Astrocyte of the spinal cord (primary cell): ENCODE measurements around the gene LPP.

Experiments used
- DNase-seq: peaks from one replicate; pipeline ENCODE4 v3.0.0; 2011; ENCODE audit warnings: low read depth, low spot score
- H3K4me3 ChIP-seq: 2 replicates; pipeline ENCODE4 v1.5.1; 2011; ENCODE audit warnings: low read depth, mild to moderate bottlenecking, low read length, moderate library complexity
- in situ Hi-C: cut with HindIII; loops from 2 replicates; pipeline ENCODE4 v1.10.0; 2017; ENCODE audit warnings: low sequenced_read_pairs
- TF ChIP-seq, protein P1 (sequence below): IDR thresholded peaks from 2 replicates; pipeline ENCODE4 v1.5.1; 2012; ENCODE audit warnings: low read depth, mild to moderate bottlenecking, low read length, inconsistent platforms

LPP gene

DNA sequence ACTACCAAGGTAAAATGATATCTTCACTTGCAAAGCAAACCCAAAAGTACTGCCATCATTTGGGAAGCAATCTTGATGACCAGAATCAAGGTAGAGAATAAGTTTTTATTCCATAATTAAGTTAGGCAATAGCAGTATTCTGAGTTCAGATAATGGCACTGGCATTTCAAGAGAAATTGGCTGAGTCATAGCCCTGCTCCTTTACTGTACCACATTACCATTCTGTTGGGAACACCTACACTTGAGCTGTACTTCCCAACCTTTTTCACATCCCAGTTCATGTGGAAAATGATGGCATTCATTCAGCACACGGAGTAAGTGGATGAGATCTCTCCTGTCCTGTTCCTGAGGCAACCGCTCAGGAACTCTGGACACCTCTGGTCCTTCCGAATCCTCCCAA, 706.2 kb downstream of the LPP start:
- DNase-seq: peak; percentile 39
- no peak overlapping the region for H3K4me3 ChIP-seq
- TF ChIP-seq, protein P1, sequence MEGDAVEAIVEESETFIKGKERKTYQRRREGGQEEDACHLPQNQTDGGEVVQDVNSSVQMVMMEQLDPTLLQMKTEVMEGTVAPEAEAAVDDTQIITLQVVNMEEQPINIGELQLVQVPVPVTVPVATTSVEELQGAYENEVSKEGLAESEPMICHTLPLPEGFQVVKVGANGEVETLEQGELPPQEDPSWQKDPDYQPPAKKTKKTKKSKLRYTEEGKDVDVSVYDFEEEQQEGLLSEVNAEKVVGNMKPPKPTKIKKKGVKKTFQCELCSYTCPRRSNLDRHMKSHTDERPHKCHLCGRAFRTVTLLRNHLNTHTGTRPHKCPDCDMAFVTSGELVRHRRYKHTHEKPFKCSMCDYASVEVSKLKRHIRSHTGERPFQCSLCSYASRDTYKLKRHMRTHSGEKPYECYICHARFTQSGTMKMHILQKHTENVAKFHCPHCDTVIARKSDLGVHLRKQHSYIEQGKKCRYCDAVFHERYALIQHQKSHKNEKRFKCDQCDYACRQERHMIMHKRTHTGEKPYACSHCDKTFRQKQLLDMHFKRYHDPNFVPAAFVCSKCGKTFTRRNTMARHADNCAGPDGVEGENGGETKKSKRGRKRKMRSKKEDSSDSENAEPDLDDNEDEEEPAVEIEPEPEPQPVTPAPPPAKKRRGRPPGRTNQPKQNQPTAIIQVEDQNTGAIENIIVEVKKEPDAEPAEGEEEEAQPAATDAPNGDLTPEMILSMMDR: no peak
- in situ Hi-C loops: no loop called here

DNA sequence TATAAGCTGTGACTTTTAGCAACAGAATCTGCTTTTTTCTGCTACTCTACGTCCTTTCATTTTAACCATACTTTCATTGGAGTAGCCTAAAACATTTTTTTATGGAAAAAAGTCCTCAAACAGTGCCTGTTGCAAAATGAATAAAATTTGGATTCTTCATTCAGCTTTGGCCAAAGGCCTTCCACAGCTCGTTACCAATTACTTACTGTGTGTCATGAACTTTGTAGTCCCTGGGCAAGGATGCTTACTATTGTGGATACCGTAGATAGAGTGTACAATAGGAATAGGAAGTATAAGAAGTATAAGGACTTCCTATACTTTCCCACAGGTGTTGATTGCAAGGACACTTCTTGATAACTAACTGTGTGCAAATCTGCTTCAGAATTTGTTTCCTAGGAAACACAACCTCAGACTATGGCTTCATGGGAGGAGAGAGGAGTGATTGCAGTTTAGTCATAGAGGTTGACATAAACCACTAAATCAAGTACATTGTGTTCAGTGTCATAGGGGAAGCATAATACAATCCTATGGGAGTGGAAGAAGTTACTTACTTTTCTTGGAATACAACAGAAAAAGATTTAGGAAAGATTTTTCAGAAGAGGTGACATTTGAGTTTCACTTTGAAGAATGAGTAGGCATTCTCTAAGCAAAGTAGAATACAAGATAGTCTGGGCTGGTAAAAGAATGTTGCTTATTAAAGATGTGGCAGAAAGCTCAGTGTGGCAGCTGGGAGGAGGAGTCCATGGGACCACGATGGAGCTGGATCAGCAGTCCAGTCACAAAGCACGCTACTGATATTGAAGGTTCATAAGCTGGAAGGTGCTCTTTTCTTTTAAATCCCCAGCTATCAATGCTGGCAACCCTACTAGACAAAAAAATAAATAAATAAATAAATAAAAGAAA, 708.1 kb downstream of the LPP start:
- in situ Hi-C loops: no loop called here

DNA sequence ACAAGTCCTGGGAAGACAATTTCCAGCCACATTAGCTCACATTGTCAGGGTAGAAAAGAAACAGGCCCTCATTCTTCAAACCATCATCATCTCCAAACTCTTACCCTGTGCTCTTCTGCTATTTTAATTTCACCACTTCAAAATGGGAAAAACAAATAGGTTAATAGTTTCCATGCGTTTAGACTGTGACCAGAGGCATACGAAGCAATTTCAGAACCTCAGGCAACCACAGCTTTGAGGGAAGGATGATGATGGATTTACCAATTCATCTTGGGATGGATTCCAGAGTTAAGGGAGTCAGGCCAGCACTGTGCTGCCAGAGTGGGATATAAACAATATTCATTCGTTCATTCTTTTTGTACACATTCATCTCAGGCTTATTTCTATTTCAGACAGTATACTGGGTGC, 710.0 kb downstream of the LPP start:
- TF ChIP-seq, protein P1: no peak
- no peak overlapping the region for H3K4me3 ChIP-seq
- in situ Hi-C loops: no loop called here
- peak; percentile 67 for DNase-seq

More for the DNA sequence above, 708.1 kb downstream of the LPP start:
- peak; percentile 53 for DNase-seq
- TF ChIP-seq, protein P1: no peak
- no peak overlapping the region for H3K4me3 ChIP-seq

DNA sequence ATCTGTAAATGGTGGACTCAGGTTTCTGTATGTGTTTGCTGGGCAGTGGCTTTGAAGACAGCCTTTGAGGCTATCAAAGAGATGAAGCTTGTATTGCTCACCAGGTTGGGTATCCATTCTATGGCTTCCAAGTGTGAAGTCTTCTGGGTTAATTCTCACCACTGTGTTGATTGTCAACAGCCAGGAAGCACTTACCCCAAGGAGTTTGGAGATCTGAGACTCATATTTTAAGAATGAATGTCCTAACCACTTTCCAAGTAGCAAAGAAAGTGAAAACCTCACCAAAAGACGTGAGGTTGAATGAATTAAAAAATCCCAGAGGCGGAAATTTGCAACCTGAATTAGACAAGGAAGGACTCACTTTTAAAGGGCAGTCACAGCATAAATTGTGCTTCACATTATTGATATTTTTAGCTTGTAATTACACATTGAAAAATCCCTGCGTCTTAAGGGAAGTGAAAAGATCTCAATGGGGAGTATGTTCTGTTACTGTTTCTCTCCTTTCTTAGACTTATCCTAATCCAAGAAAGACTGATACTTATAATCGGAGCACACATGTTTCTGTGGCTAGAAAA, 713.8 kb downstream of the LPP start:
- TF ChIP-seq, protein P1: no peak
- H3K4me3 ChIP-seq: no peak overlapping the region
- in situ Hi-C loops: no loop called here
- peak; percentile 24 for DNase-seq

DNA sequence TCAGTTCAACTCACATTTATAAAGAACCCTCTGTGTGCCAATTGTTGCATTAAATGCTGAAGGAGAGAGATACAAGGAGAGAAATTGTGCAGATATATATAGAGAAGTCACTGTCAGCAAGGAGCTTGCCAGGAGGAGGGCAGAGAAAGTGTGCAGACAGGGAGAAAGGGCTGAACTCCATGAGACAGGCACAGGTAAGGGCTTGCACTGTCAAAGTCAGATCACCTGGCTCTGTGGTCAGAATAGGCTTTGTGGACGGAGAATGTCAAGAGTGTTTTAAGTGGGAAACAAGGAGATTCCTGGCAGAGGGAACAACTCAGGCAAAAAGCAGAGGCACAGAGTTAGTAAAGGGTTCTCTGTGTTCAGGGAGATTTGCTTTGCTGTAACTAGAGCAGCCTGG, 714.8 kb downstream of the LPP start:
- DNase-seq: no peak
- in situ Hi-C loops: no loop called here
- H3K4me3 ChIP-seq: no peak overlapping the region
- TF ChIP-seq, protein P1: no peak

DNA sequence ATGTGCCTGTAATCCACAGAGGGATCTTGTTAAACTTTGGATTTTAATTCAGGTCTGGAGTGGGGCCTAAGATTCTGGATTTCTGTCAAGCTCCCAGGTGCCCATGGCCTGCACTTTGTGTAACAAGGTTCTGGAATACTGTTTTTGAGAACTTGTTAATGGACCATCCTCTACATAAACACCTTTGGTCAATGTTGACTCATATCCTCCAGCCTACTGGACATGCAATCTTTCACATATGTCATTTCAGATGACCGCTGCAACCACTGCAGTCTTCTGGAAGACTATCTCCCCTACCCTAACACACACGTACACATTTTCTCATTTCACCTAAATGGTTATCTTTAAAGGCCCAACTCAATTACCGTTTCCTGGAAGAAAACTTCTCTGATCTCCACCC, 715.7 kb downstream of the LPP start:
- in situ Hi-C loops: no loop called here
- H3K4me3 ChIP-seq: no peak overlapping the region
- TF ChIP-seq, protein P1: no peak
- peak; percentile 26 for DNase-seq
